Peyer's patch (tissue), 4 donors: Measurements from ENCODE around the gene BOD1. TPM values are rescaled to one million over a fixed set of nuclear protein-coding genes. Genes with fewer than 3 reads are reported as not detected.

Source experiments
- DNase-seq, 3 donors: peaks; one replicate each; pipeline ENCODE4 v3.0.0-alpha.2; 2017 to 2019
- H3K27ac ChIP-seq, 4 donors: fragments of 200-600 bp; sonication (generic); one replicate each; pipeline ENCODE4 v1.5.1; 2016 to 2019
- H3K27me3 ChIP-seq, 2 donors: fragments of 200-600 bp; sonication (generic); one replicate each; pipeline ENCODE4 v1.5.1; 2019
- H3K36me3 ChIP-seq, 3 donors: fragments of 200-600 bp; sonication (generic); one replicate each; pipeline ENCODE4 v1.5.1; 2016 to 2019
- H3K4me1 ChIP-seq, 4 donors: fragments of 200-600 bp; sonication (generic); one replicate each; pipeline ENCODE4 v1.5.1; 2016 to 2019
- H3K4me3 ChIP-seq, 4 donors: fragments of 200-600 bp; sonication (generic); 1 replicate in 3 of 4; 2 replicates in 1 of 4; pipeline ENCODE4 v1.5.1; 2016 to 2019; ENCODE audit warnings: mild to moderate bottlenecking in 1 of 4
- H3K9me3 ChIP-seq, 4 donors: fragments of 200-600 bp; sonication (generic); one replicate each; pipeline ENCODE4 v1.5.1; 2016 to 2019; ENCODE audit warnings: mild to moderate bottlenecking in 1 of 4
- CTCF ChIP-seq, 6 experiments: fragments of 450-650 bp in 4 of 6; fragments of 200-600 bp in 2 of 6; sonication (generic) in 1 of 6; IDR thresholded peaks; one replicate each; pipeline ENCODE4 v1.5.1; 2017 to 2019; ENCODE audit warnings: antibody characterized with exemption in 6 of 6, mild to moderate bottlenecking in 3 of 6, moderate library complexity in 1 of 6
- POLR2A ChIP-seq, 2 donors: fragments of 450-650 bp; IDR thresholded peaks; one replicate each; pipeline ENCODE4 v1.5.1; 2017; ENCODE audit warnings: antibody characterized with exemption in 2 of 2, mild to moderate bottlenecking in 2 of 2, moderate library complexity in 2 of 2
- total RNA-seq, 4 donors: library from RNA; depleted of rRNA; stranded (reverse); fragments of >200 nt; gene quantifications; one replicate each; pipeline ENCODE4 v1.1.0, GENCODE V29; 2016

The BOD1 gene
- total RNA-seq, 4 donors from 2014 or later = 21.0 to 57.8 (median 27.3) TPM

GRCh38 chr5:173629628-173630027 is 13.2 kb upstream of the BOD1 start:
- Histone ChIP-seq H3K27ac (no peak overlapping the region), H3K4me3 (no peak overlapping the region), H3K4me1 (no peaks in the 10 kb centered on the region), H3K27me3 (no peaks in the 10 kb centered on the region), H3K36me3 (no peaks in the 10 kb centered on the region), H3K9me3 (no peaks in the 10 kb centered on the region)
- no peak for DNase-seq
- TF ChIP-seq CTCF (IDR thresholded peaks at IDR 0.05) (peak in 1 of 6 experiments; percentile 9), POLR2A (IDR thresholded peaks at IDR 0.05) (no peak)

GRCh38 chr5:173628501-173628900 is 12.1 kb upstream of the BOD1 start:
- no peak for TF ChIP-seq POLR2A (IDR thresholded peaks at IDR 0.05)
- TF ChIP-seq CTCF (IDR thresholded peaks at IDR 0.05) = no peak
- no peak overlapping the region for H3K27ac ChIP-seq
- no peaks in the 10 kb centered on the region for H3K27me3 ChIP-seq
- DNase-seq = no peak
- no peaks in the 10 kb centered on the region for H3K9me3 ChIP-seq
- no peaks in the 10 kb centered on the region for H3K36me3 ChIP-seq
- no peak overlapping the region for H3K4me3 ChIP-seq
- H3K4me1 ChIP-seq = no peaks in the 10 kb centered on the region

GRCh38 chr5:173627860-173628392 is 11.5 kb upstream of the BOD1 start:
- no peaks in the 10 kb centered on the region for H3K9me3 ChIP-seq
- no peaks in the 10 kb centered on the region for H3K27me3 ChIP-seq
- no peak overlapping the region for H3K4me3 ChIP-seq
- no peaks in the 10 kb centered on the region for H3K4me1 ChIP-seq
- no peak for TF ChIP-seq POLR2A (IDR thresholded peaks at IDR 0.05)
- no peak for TF ChIP-seq CTCF (IDR thresholded peaks at IDR 0.05)
- no peaks in the 10 kb centered on the region for H3K36me3 ChIP-seq
- H3K27ac ChIP-seq = no peak overlapping the region
- DNase-seq = no peak

- TF ChIP-seq CTCF (IDR thresholded peaks at IDR 0.05) (no peak), POLR2A (IDR thresholded peaks at IDR 0.05) (no peak)
- Histone ChIP-seq H3K27ac (no peak overlapping the region), H3K9me3 (no peaks in the 10 kb centered on the region), H3K36me3 (no peaks in the 10 kb centered on the region), H3K4me1 (no peaks in the 10 kb centered on the region), H3K4me3 (no peak overlapping the region), H3K27me3 (no peaks in the 10 kb centered on the region)
- no peak for DNase-seq
Observed at GRCh38 chr5:173627271-173627670, 10.8 kb upstream of the BOD1 start.

- Histone ChIP-seq H3K4me3 (no peak overlapping the region), H3K4me1 (no peaks in the 10 kb centered on the region), H3K9me3 (no peaks in the 10 kb centered on the region), H3K36me3 (no peaks in the 10 kb centered on the region), H3K27me3 (no peaks in the 10 kb centered on the region), H3K27ac (no peak overlapping the region)
- no peak for DNase-seq
- TF ChIP-seq CTCF (IDR thresholded peaks at IDR 0.05) (no peak), POLR2A (IDR thresholded peaks at IDR 0.05) (no peak)
Observed at GRCh38 chr5:173626505-173626820, 10.0 kb upstream of the BOD1 start.
